PC-9 (cell line): Measurements from ENCODE around the gene IL15.

Experiments
- EZH2 ChIP-seq: fragments of 200-600 bp; sonication (generic); IDR thresholded peaks from 2 replicates; pipeline ENCODE4 v1.8.0; 2017; ENCODE audit warnings: antibody characterized with exemption, low read depth
- TF ChIP-seq, protein P1 (sequence below): fragments of 200-600 bp; sonication (generic); conservative IDR thresholded peaks from 2 replicates; pipeline ENCODE4 v1.6.1; 2017; ENCODE audit warnings: mixed run types, antibody characterized with exemption, mild to moderate bottlenecking, moderate library complexity

DNA sequence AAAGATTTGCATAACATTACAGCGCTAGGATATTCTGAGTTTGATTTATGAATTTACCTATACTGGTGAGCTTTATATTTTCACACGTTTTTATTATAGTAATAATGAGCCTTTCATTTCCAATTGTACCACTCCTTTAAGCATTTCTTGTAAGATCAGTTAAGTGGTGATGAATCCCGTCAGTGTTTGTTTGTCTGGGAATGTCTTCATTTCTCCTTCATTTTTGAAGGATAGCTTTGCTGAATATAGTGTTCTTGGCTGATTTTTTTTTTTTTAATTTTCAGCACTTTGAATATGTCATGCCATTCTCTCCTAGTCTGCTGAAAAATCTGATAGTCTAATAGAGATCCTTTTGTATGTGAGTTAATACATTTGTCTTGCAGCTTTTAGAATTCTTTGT is 70.1 kb downstream of the IL15 start:
- TF ChIP-seq, protein P1, sequence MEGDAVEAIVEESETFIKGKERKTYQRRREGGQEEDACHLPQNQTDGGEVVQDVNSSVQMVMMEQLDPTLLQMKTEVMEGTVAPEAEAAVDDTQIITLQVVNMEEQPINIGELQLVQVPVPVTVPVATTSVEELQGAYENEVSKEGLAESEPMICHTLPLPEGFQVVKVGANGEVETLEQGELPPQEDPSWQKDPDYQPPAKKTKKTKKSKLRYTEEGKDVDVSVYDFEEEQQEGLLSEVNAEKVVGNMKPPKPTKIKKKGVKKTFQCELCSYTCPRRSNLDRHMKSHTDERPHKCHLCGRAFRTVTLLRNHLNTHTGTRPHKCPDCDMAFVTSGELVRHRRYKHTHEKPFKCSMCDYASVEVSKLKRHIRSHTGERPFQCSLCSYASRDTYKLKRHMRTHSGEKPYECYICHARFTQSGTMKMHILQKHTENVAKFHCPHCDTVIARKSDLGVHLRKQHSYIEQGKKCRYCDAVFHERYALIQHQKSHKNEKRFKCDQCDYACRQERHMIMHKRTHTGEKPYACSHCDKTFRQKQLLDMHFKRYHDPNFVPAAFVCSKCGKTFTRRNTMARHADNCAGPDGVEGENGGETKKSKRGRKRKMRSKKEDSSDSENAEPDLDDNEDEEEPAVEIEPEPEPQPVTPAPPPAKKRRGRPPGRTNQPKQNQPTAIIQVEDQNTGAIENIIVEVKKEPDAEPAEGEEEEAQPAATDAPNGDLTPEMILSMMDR: no peak
- no peak for TF ChIP-seq EZH2
